HG03175 (cell line): ENCODE measurements around the gene OR2A5.
"Not testable (repeated sequence)": the region's sequence is repeated elsewhere in the genome, so short reads cannot be mapped to it uniquely, and the experiment has no call there.

Experiments
- ATAC-seq: cut with Tn5 transposase; IDR thresholded peaks from one replicate; pipeline ENCODE4 v1.9.1; 2021; ENCODE audit warnings: mild to moderate bottlenecking, moderate library complexity; ENCODE audit not compliant: unreplicated experiment

The OR2A5 gene, protein sequence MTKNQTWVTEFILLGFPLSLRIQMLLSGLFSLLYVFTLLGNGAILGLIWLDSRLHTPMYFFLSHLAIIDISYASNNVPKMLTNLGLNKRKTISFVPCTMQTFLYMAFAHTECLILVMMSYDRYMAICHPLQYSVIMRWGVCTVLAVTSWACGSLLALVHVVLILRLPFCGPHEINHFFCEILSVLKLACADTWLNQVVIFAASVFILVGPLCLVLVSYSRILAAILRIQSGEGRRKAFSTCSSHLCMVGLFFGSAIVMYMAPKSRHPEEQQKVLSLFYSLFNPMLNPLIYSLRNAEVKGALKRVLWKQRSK

GRCh38 chr7:144048648-144049047, at the start of gene OR2A5:
Gene OR2A5 (plus strand): TSS chr7:144048948. CDS start chr7:144050402, 1,454 bp downstream.
- no peak for ATAC-seq

DNA sequence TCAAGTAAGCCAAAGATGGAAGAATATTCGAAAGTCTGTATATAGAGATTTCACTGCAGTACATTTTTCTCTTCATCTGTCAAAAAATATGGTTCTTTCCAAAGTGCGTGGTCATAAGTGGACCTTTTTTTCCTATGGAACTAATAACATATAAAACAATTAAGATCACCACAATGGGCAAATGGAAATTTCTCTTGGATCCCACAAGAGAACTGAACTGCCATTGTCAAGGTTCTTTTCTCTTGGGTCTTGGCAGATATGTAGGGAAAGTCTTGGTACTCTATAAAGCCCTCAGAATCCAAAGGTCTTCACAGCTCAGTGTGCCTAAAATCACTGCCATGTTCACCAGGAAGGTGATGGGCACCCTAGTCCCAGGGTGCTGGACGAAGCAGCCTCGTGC, 48.7 kb upstream of the OR2A5 start, which contains the start of gene OR6B1:
Gene OR6B1, plus strand, starts transcription at position 301 of the 400 bp plus-strand sequence. CDS start 3,677 bp downstream, outside the sequence.
- ATAC-seq, result no peak

DNA sequence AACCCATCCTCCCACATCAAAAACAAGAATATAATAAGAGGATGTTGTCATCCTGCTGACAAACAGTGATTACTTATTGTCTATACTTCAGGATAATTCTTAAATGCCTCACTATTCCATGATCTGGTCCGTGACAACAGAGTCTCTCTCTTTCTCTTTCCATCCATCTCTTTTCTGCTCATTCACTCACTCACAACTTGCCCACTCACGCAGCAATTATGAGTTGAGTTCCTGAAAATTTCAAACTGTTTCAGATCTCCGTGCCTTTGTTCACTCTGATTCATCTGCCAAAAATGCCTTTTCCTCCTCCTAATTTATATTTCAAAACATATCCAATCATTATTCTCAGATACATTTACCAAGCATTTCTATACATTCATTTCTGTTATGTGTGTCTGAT, 47.2 kb upstream of the OR2A5 start:
- ATAC-seq, result no peak

DNA sequence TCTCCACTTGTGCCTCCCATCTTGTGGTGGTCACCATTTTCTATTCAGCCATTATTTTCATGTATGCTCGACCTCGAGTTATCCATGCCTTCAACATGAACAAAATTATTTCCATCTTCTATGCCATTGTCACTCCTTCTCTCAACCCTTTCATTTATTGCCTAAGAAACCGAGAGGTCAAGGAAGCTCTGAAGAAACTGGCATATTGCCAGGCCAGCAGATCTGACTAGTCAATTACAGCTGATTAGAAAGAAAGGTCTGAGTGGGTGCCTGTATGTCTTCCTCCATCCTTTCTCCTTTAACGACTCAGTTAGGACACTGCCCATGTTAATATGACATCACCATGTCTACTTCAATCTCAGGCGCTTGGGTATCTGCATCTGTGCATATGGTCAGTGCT, 44.0 kb upstream of the OR2A5 start:
- ATAC-seq, result no peak

DNA sequence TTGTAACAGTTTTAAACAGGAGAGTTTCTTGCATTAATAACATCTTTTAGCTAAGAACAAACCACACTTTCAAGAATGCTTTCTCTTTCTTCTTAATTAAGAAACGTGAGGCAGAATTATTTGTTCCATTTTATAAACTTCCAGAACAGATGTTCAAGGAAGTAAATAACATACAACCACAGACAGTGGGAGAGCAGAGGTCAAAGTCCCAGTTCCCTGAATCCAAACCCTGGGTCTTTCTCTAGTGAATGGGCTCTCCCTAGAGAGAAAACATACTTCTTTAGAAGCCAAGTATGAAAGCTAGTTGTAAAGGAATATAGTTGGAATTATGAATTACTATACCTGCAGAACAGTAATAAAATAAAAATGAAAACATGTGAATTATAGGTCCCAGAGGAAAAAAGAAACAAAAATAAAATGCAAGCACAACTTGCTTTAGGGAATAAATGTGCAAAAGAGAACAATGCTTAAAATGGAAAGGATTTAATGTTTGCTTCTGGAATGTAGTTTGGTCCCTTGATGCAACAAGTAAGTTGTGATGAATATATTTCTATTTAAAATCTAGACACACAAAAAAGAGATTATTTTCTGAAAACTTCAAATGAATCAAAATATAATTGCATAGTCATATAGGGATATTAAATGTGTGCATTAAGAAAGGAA, 42.6 kb upstream of the OR2A5 start:
- ATAC-seq, result no peak

- ATAC-seq, result no peak
Measured at GRCh38 chr7:144006692-144007042, 42.1 kb upstream of the OR2A5 start.

DNA sequence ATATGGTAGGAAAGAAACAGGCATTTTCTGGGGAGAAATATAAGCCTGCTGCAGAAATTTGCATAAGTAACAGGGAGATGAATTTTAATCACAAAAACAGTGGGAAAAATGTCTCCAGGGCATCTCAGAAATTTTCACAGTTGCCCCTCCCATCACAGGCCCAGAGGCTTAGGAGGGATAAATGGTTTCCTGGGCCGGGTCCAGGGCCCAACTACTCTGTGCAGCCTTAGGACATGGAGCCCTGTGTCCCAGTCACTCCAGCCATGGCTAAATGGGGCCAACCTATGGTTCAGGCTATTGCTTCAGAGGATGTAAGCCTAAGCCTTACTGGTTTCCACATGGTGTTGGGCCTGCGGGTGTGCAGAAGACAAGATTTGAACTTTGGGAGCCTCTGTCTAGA, 39.4 kb upstream of the OR2A5 start:
- no peak for ATAC-seq

- ATAC-seq, result not testable (repeated sequence)
Measured at GRCh38 chr7:144010061-144010460, 38.7 kb upstream of the OR2A5 start.

- not testable (repeated sequence) for ATAC-seq
Measured at GRCh38 chr7:144010821-144011220, 37.9 kb upstream of the OR2A5 start.

DNA sequence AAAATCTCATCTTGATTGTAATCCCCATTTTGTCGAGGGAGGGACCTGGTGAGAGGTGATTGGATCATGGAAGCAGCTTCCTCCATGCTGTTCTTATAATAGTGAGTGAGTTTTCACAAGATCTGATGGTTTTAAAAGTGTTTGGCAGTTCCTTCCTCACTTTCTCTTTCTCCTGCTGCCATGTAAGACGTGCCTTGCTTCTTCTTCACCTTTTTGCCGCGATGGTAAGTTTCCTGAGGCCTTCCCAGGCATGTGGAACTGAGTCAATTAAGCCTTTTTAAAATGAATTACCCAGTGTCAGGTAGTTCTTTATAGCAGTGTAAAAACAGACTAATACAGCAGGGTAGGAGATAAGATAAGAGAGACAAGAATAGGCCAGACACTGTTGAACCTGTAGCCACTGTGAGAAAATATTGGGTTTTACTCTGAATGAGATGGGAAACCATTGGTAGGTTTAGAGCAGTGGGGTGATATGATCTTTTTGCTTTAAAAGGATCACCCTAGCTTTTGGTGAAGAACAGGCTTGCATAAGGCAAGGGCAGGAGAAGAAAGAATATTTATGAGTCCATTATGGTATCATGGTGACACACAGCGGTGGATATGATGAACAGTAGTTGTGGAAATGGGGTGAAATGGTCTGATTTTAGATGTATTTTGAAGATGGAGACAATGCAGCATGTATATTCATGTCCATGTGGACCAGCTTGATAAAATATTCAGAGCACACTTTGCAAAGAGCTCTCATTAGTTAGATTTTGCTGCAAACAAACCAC, 37.1 kb upstream of the OR2A5 start:
- no peak for ATAC-seq

- ATAC-seq, result no peak
Measured at GRCh38 chr7:144018065-144018464, 30.7 kb upstream of the OR2A5 start.

DNA sequence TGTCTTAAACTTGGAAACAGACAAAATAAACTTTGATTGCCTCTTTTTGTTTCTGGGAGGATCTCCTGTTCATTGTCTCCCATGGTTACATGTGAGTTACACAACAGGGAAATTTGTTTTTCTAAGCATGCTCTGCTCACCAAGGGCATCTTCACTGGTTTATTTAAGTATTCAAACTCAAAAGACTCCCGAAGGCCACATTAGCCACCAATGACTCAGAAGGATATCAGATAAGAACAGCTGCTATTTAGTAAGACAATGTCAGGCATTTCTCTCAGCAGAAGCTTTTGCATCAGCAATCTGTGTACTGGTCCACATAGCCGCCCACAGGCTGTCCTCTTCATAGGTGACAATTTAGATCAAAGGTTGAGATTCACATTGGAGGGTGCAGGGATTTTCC, 29.3 kb upstream of the OR2A5 start:
- no peak for ATAC-seq

- no peak for ATAC-seq
Measured at GRCh38 chr7:144020340-144020739, 28.4 kb upstream of the OR2A5 start.

DNA sequence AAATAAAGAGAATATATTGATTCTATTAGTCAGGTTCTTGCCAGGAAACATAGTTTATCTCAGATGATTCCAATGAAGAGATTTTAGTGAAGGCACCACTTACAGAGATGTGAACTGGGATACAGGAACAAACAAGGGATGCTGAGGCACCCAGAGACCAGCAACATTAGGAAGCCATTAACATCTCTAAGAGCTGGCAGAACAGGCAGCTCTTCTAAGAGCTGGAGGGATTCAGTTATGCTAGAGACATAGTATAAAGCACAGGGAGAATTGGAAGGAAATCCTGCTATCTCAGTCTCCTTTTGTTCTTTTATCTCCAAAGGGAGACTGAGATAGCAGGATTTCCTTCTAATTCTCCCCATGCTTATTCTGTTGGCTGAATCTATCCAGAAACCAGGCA, 26.6 kb upstream of the OR2A5 start:
- ATAC-seq, result no peak

DNA sequence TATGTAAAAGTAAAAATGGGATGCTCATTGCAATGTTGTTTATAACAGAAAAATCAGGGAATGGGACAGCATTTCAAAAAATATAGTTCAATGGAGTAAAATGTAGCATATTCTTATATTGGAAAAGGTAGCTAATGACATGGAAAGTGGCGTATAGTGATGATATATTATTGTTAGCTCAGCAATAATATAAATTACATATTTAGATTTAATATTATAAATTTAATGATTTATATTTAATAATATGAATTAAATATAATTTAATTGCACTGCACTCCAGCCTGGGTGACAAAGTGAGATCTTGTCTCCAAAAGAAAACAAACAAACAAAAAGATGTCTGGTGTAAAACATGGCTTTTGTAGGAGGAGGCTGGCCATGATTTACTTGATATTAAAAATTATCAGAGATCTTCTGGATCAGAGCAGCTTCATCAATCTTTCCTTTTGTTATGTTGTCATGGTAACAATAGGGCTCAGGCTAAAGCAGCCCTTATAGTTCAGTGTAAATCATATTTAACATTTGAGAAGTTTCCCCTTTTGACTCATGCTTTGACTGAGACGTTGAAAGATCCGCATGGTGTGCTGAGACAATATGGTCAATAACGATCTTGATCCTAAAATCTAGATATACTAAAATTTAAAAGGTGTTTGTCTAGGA, 25.4 kb upstream of the OR2A5 start:
- ATAC-seq, result no peak

- no peak for ATAC-seq
Measured at GRCh38 chr7:144024213-144024612, 24.5 kb upstream of the OR2A5 start.

DNA sequence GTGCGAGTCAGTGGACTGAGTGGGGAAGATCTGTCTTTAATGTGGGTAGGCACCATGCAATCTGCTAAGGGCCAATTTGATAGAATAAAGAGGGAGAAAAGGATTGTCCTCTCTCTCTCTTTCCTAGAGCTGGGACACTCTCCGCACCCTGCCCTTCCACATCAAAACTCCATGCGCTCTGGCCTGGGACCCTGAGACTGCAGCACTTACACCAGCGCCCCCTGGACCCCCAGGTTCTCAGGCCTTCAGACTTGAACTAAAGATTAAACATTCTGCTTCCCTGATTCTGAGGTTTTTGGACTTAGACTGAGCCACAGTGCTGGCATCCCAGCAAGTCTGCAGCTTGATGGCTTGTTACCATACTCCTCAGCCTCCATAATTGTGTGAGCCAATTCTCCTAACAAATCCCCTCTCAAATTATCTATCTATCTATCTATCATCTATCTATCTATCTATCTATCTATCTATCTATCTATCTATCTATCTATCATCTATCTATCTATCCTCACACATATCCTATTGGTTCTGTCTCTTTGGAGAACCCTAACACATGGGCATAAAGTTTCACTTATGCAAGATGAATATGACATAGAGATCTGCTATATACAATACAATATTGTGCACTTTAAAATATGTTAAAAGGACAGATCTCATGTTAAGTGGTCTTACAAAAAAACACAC, 22.4 kb upstream of the OR2A5 start:
- no peak for ATAC-seq

DNA sequence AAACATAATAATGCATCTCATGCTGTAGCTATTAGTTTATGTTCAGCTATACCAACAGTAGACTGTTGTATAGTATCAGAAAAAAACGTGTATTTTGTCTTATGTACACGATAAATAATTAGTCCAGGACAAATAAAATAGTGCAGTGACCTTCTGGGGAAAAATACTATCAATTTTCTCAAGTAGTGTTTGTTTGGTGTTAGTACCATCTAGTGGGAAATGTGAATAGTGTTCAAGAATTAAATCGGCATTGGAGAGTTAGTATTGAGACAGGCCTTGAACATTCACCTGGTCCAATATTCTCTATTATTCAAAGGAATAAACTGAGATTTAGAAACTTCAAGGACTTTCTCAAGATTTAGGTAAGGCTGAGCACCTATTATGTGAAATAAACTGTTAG, 21.7 kb upstream of the OR2A5 start:
- no peak for ATAC-seq

- peak; percentile 55 for ATAC-seq
Measured at GRCh38 chr7:144027974-144028373, 20.8 kb upstream of the OR2A5 start.

- no peak for ATAC-seq
Measured at GRCh38 chr7:144028547-144028946, 20.2 kb upstream of the OR2A5 start.

- no peak for ATAC-seq
Measured at GRCh38 chr7:144032516-144032915, 16.2 kb upstream of the OR2A5 start.
